ENCODE data around the gene IGSF3. TPM values are rescaled to one million over a fixed set of nuclear protein-coding genes. Genes with fewer than 3 reads are reported as not detected.

Gene IGSF3
- total RNA-seq, 1 donor from 2014 or later: 2.5 TPM

Small RNA genes lying within 50 kb of the gene (microRNA-seq; reads per million reads assigned to microRNA genes)
- gene MIR320B1 (not detected), gene MIR548AC (not detected)

Other genes starting within 250 kb of the IGSF3 start
- gene CD58, start 96.7 kb downstream of the IGSF3 start, total RNA-seq: 21.3 TPM
- gene CD2, start 86.7 kb upstream of the IGSF3 start, total RNA-seq: 2.1 TPM
- 20.4 TPM for gene PTGFRN, start 242.2 kb upstream of the IGSF3 start, total RNA-seq

Measured in sciatic nerve (tissue), 1 donor.